Motor neuron (in vitro differentiated cells): Measurements from ENCODE around the gene SLC18A3. TPM values are rescaled to one million over a fixed set of nuclear protein-coding genes. Genes with fewer than 3 reads are reported as not detected.

Source experiments
- ATAC-seq, 8 experiments: fragments of 200-7000 bp; cut with Tn5 transposase; replicated peaks in 6 of 8; 2 replicates each; pipeline ENCODE4 v1.8.0; 2021; ENCODE audit warnings: mild to moderate bottlenecking in 8 of 8, moderate library complexity in 8 of 8
- H3K27ac ChIP-seq, 2 donors: fragments of 250-450 bp; sonication (Bioruptor Pico); 2 replicates each; pipeline ENCODE4 v1.9.0; 2021; ENCODE audit warnings: antibody characterized with exemption in 2 of 2, mild to moderate bottlenecking in 2 of 2, moderate library complexity in 1 of 2
- H3K4me1 ChIP-seq, 2 donors: fragments of 250-450 bp; sonication (Bioruptor Pico); replicated peaks in 1 of 2; 2 replicates each; pipeline ENCODE4 v1.6.1; 2021; ENCODE audit warnings: antibody characterized with exemption in 2 of 2, mild to moderate bottlenecking in 2 of 2, moderate library complexity in 1 of 2
- H3K4me3 ChIP-seq, 5 donors: fragments of 250-450 bp; sonication (Bioruptor Pico); 2 replicates each; pipeline ENCODE4 v1.9.0; 2021; ENCODE audit warnings: antibody characterized with exemption in 5 of 5, mild to moderate bottlenecking in 5 of 5, moderate library complexity in 4 of 5
- WGBS, 10 experiments: fragments of 450-650 bp; shearing (Covaris generic); methylation state at CpG; one replicate each; pipeline ENCODE4 v1.0.0; 2022; 5-methylcytosine and 5-hydroxymethylcytosine counted together
- in situ Hi-C, 9 experiments: fragments of 400-800 bp; cut with MboI; loops; one replicate each; pipeline ENCODE4 v1.15.0; 2021; ENCODE audit warnings: low sequenced_read_pairs in 9 of 9, low pct_unique_long_range_greater_than_20kb in 2 of 9; ENCODE audit not compliant: unreplicated experiment in 9 of 9
- total RNA-seq, 8 experiments: library from RNA; unstranded; fragments of 300-600 nt; gene quantifications; 2 replicates each; pipeline versions ENCODE4 v1.2.3 to v1.2.4, GENCODE V29; 2022

The SLC18A3 gene
- total RNA-seq, 8 experiments from 2014 or later: 0.10 to 17.7 (median 8.7) TPM; not detected in 1

GRCh38 chr10:49597426-49598163 is 12.5 kb upstream of the SLC18A3 start:
- no peak overlapping the region for H3K4me3 ChIP-seq
- WGBS, 10 experiments: 60 to 90% (median 78%) methylated on average over 1 to 4 of the region's 11 CpGs; no CpG with 5 or more reads in 5 of the 10 experiments
- ATAC-seq: no peak
- H3K27ac ChIP-seq: no peak overlapping the region
- H3K4me1 ChIP-seq: peaks cover 3 to 4% of the 10 kb centered on the region in 2 donors
- in situ Hi-C loops: loop anchor here in 1 of 9 experiments (25.0 kb wide), 1 partner anchor 315 kb away; no protein-coding TSS in a partner anchor

GRCh38 chr10:49598164-49598856 is 11.8 kb upstream of the SLC18A3 start:
- WGBS, 10 experiments: 40 to 87% (median 58%) methylated on average over 1 to 5 of the region's 8 CpGs; no CpG with 5 or more reads in 6 of the 10 experiments
- no peak overlapping the region for H3K27ac ChIP-seq
- no peak overlapping the region for H3K4me3 ChIP-seq
- peaks cover 3 to 4% of the 10 kb centered on the region in 2 donors for H3K4me1 ChIP-seq
- in situ Hi-C loops: loop anchor here in 1 of 9 experiments (25.0 kb wide), 1 partner anchor 314 kb away; no protein-coding TSS in a partner anchor
- ATAC-seq: no peak

- in situ Hi-C loops: loop anchor here in 1 of 9 experiments (25.0 kb wide), 1 partner anchor 313 kb away; no protein-coding TSS in a partner anchor
- ATAC-seq: no peak
- Histone ChIP-seq H3K27ac (no peak overlapping the region), H3K4me3 (no peak overlapping the region), H3K4me1 (peaks cover 3 to 4% of the 10 kb centered on the region in 2 donors)
- WGBS, 10 experiments: 0 to 100% (median 60%) methylated on average over 1 to 3 of the region's 4 CpGs; no CpG with 5 or more reads in 3 of the 10 experiments
Observed at GRCh38 chr10:49598986-49599385, 11.1 kb upstream of the SLC18A3 start.

- Histone ChIP-seq H3K4me3 (no peak overlapping the region), H3K27ac (no peak overlapping the region), H3K4me1 (peaks cover 4 to 5% of the 10 kb centered on the region in 2 donors)
- in situ Hi-C loops: loop anchor here in 1 of 9 experiments (25.0 kb wide), 1 partner anchor 313 kb away; no protein-coding TSS in a partner anchor
- ATAC-seq: no peak
- WGBS, 10 experiments: 40 to 80% (median 50%) methylated on average over 1 of the region's 3 CpGs; no CpG with 5 or more reads in 7 of the 10 experiments
Observed at GRCh38 chr10:49599546-49599945, 10.6 kb upstream of the SLC18A3 start.

- peaks cover under 1 to 6% of the 10 kb centered on the region in 2 donors for H3K4me1 ChIP-seq
- no peak overlapping the region for H3K4me3 ChIP-seq
- ATAC-seq: no peak
- in situ Hi-C loops: loop anchor here in 1 of 9 experiments (25.0 kb wide), 1 partner anchor 162 kb away; the partner anchor contains the start of gene OGDHL
- H3K27ac ChIP-seq: no peak overlapping the region
- WGBS, 10 experiments: 40 to 93% (median 66%) methylated on average over 1 to 6 of the region's 8 CpGs; no CpG with 5 or more reads in 6 of the 10 experiments
Observed at GRCh38 chr10:49600046-49600445, 10.1 kb upstream of the SLC18A3 start.

GRCh38 chr10:49600781-49601400 is 9.2 kb upstream of the SLC18A3 start:
- in situ Hi-C loops: loop anchor here in 1 of 9 experiments (25.0 kb wide), 1 partner anchor 161 kb away; the partner anchor contains the start of gene OGDHL
- ATAC-seq: no peak
- no peak overlapping the region for H3K4me3 ChIP-seq
- WGBS, 10 experiments: 17 to 68% (median 47%) methylated on average over 1 to 4 of the region's 4 CpGs; no CpG with 5 or more reads in 3 of the 10 experiments
- H3K27ac ChIP-seq: no peak overlapping the region
- H3K4me1 ChIP-seq: peaks cover 9 to 15% of the 10 kb centered on the region in 2 donors

GRCh38 chr10:49601857-49602256 is 8.3 kb upstream of the SLC18A3 start:
- in situ Hi-C loops: loop anchor here in 1 of 9 experiments (25.0 kb wide), 1 partner anchor 160 kb away; the partner anchor contains the start of gene OGDHL
- WGBS, 10 experiments: 20 to 100% (median 70%) methylated on average over 1 to 5 of the region's 7 CpGs; no CpG with 5 or more reads in 3 of the 10 experiments
- Histone ChIP-seq H3K4me3 (no peak overlapping the region), H3K4me1 (peaks cover 15 to 24% of the 10 kb centered on the region in 2 donors), H3K27ac (no peak overlapping the region)
- ATAC-seq: peak in 5 of 8 experiments; percentile 28 to 77 (median 39)

GRCh38 chr10:49602380-49603023 is 7.6 kb upstream of the SLC18A3 start:
- Histone ChIP-seq H3K4me1 (peaks cover 20 to 28% of the 10 kb centered on the region in 2 donors), H3K4me3 (no peak overlapping the region), H3K27ac (no peak overlapping the region)
- ATAC-seq: no peak
- 50 to 94% (median 80%) methylated on average over 1 to 2 of the region's 2 CpGs; no CpG with 5 or more reads in 7 of the 10 experiments for WGBS, 10 experiments
- in situ Hi-C loops: loop anchor here in 1 of 9 experiments (25.0 kb wide), 1 partner anchor 160 kb away; the partner anchor contains the start of gene OGDHL

GRCh38 chr10:49605216-49605938 is 4.7 kb upstream of the SLC18A3 start:
- in situ Hi-C loops: loop anchor here in 1 of 9 experiments (25.0 kb wide), 1 partner anchor 157 kb away; the partner anchor contains the start of gene OGDHL
- H3K4me3 ChIP-seq: no peak overlapping the region
- H3K4me1 ChIP-seq: peaks cover 21 to 41% of the 10 kb centered on the region in 2 donors
- peak overlapping the region; percentile 28 to 76 for H3K27ac ChIP-seq
- ATAC-seq: no peak
- 26 to 80% (median 59%) methylated on average over 1 to 5 of the region's 6 CpGs; no CpG with 5 or more reads in 1 of the 10 experiments for WGBS, 10 experiments

- H3K4me1 ChIP-seq: peaks cover 22 to 41% of the 10 kb centered on the region in 2 donors
- H3K4me3 ChIP-seq: no peak overlapping the region
- no peak for ATAC-seq
- H3K27ac ChIP-seq: peak overlapping the region; percentile 28 to 76
- 0 to 27% (median 17%) methylated on average over 1 to 3 of the region's 3 CpGs; no CpG with 5 or more reads in 5 of the 10 experiments for WGBS, 10 experiments
- in situ Hi-C loops: loop anchor here in 1 of 9 experiments (25.0 kb wide), 1 partner anchor 156 kb away; the partner anchor contains the start of gene OGDHL
Observed at GRCh38 chr10:49605939-49606509, 4.1 kb upstream of the SLC18A3 start.

GRCh38 chr10:49606981-49607535 is 3.1 kb upstream of the SLC18A3 start:
- in situ Hi-C loops: loop anchor here in 1 of 9 experiments (25.0 kb wide), 1 partner anchor 155 kb away; the partner anchor contains the start of gene OGDHL

More at GRCh38 chr10:49606981-49607535, 3.1 kb upstream of the SLC18A3 start:
- peak in 3 of 8 experiments; percentile 57 to 79 (median 65) for ATAC-seq
- Histone ChIP-seq H3K4me1 (peaks cover 32 to 49% of the 10 kb centered on the region in 2 donors), H3K27ac (no peak overlapping the region), H3K4me3 (peak overlapping the region in 2 of 5 donors; percentile 7 to 15)
- WGBS, 10 experiments: 0 to 28% (median 7%) methylated on average over 4 to 6 of the region's 22 CpGs; no CpG with 5 or more reads in 5 of the 10 experiments
